ENCODE measurements around the gene ULBP2. TPM values are rescaled to one million over a fixed set of nuclear protein-coding genes. Genes with fewer than 3 reads are reported as not detected.

The ULBP2 gene
- total and polyA plus RNA-seq, 2 of the 8 experiments (the other 6 are each of a cell fraction or from before 2014, with no cell fraction given), result 0.05 TPM; not detected in 1

DNA sequence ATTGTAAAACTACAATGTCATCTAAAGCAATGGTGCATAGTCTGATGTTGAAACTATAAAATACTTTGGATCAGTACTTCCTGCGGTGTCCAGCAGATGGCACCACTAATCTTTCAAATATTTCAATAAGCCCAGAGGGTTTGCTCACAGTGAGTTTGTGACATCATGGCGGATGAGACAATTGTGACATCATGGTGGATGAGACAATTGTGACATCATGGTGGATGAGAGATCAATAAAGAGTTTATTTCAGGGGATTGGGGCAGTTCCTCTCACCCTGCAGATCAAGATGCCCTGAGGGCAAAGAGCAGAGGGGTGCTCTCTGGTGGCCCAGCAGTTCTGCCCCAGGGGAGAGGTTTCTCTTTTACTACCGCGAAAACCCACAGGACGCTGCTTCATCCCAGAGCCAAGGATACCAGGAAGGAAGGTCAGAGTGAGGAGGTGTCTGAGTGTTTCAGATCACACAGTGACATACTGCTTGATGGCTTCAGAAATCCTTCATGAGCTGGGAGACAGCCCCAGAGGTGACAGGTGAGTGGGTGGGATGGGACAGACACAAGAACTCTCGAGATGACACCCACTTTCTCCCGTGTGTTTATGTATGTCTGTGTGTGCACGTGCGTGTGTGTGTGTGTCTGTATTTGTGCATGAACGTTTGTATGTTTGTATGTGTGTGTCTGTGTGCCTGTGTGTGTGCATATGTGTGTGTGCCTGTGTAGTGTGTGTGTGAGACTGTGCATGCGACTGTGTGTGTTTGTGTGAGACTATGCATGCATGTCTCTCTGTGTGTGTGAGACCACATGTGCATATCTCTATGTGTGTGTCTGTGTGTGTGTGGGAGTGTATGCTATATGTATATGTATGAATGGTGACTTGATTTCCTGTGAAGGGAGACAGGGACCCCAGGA lies 7.3 kb upstream of the ULBP2 start:
- peaks cover 37 to 55% (median 49%) of the 10 kb centered on the region in 4 experiments for H3K27me3 ChIP-seq (replicated peaks in 1 of 4; ENCODE audit: control insufficient read depth in 3 of 4, extremely low read depth in 1 of 4, insufficient read depth in 3 of 4, low read length in 3 of 4)
- CTCF ChIA-PET (ENCODE audit: partially characterized antibody), result interaction anchor here (0.5 to 2.5 kb wide), 7 partner anchors 30 to 511 kb away, joined by 3 to 12 read pairs (median 3); no protein-coding TSS in a partner anchor
- no peak overlapping the region for H3K4me2 ChIP-seq (ENCODE audit: insufficient read depth in 1 of 2, low read depth in 2 of 2, low read length in 2 of 2)
- TF ChIP-seq SIRT6 (IDR thresholded peaks at IDR 0.05; ENCODE audit: low read length), result no peak
- TF ChIP-seq KDM1A (IDR thresholded peaks at IDR 0.05; ENCODE audit: borderline replicate concordance, low read length), result no peak
- no peak for TF ChIP-seq MAFK (IDR thresholded peaks at IDR 0.05; ENCODE audit: low read depth, low read length)
- TF ChIP-seq TEAD4 (IDR thresholded peaks at IDR 0.05; ENCODE audit: low read depth, low read length), result no peak
- TF ChIP-seq EGR1 (IDR thresholded peaks at IDR 0.05; ENCODE audit: borderline replicate concordance, low read depth, low read length), result no peak
- TF ChIP-seq TAF1 (IDR thresholded peaks at IDR 0.05; ENCODE audit: low read depth, low read length), result no peak
- TF ChIP-seq BRCA1 (IDR thresholded peaks at IDR 0.05; ENCODE audit: low read depth, low read length), result no peak
- no peak for TF ChIP-seq PHF8 (conservative IDR thresholded peaks at IDR 0.05; ENCODE audit: low read depth, low read length)

More for the DNA sequence above, 7.3 kb upstream of the ULBP2 start:
- H3K23me2 ChIP-seq (ENCODE audit: low read depth, low read length), result peaks cover 7% of the 10 kb centered on the region; the same call in 1 of the 2 replicates
- no peak overlapping the region for H3K56ac ChIP-seq (replicated peaks; ENCODE audit: insufficient read length, low read depth, low read length)
- peak in 1 of 2 experiments; percentile 77 for DNase-seq (ENCODE audit: low read depth in 1 of 2, low spot score in 2 of 2)
- no peak overlapping the region for H2BK120ac ChIP-seq (replicated peaks; ENCODE audit: low read depth, low read length)
- H2AFZ ChIP-seq (ENCODE audit: low read length), result no peak overlapping the region
- H4K5ac ChIP-seq (ENCODE audit: insufficient read length, low read depth, low read length), result no peak overlapping the region
- H3K36me3 ChIP-seq (ENCODE audit: control insufficient read depth in 2 of 4, insufficient read depth in 4 of 4, low read length in 3 of 4), result peaks cover 0 to 3% (median 0%) of the 10 kb centered on the region in 4 experiments; a peak in 1 of 8 replicates
- H2BK20ac ChIP-seq (ENCODE audit: low read length), result no peak overlapping the region
- peaks cover 2 to 6% of the 10 kb centered on the region in 2 experiments for H4K20me1 ChIP-seq (replicated peaks in 1 of 2; ENCODE audit: control insufficient read depth in 1 of 2, insufficient read depth in 2 of 2, low read length in 2 of 2)
- H3K4ac ChIP-seq (replicated peaks; ENCODE audit: insufficient read length, low read depth, low read length), result no peak overlapping the region
- no peak overlapping the region for H3K14ac ChIP-seq (ENCODE audit: insufficient read length)
- H4K91ac ChIP-seq (replicated peaks; ENCODE audit: insufficient read length, low read length), result no peak overlapping the region
- no peak overlapping the region for H3K18ac ChIP-seq (ENCODE audit: extremely low read depth, low read length)
- POLR2A ChIA-PET (ENCODE audit: partially characterized antibody), result no interaction called here
- peaks cover 0 to 6% (median 3%) of the 10 kb centered on the region in 4 experiments; a peak in 5 of 7 replicates for H3K4me1 ChIP-seq (replicated peaks in 1 of 4; ENCODE audit: control insufficient read depth in 3 of 4, insufficient read depth in 4 of 4, low read length in 3 of 4)
- no peak overlapping the region for H2BK12ac ChIP-seq (ENCODE audit: low read depth, low read length)
- no peaks in the 10 kb centered on the region for H3K79me1 ChIP-seq (ENCODE audit: low read depth, low read length)
- H2AK5ac ChIP-seq (ENCODE audit: low read depth, low read length), result 0 out of 2 replicates have a peak overlapping the region, but pooled peaks have one; percentile 45
- no peak overlapping the region for H3K4me3 ChIP-seq (ENCODE audit: extremely low read depth in 1 of 4, insufficient read depth in 2 of 4, low read depth in 3 of 4, low read length in 4 of 4)
- H2BK15ac ChIP-seq (ENCODE audit: low read length), result no peak overlapping the region
- H4K8ac ChIP-seq (ENCODE audit: extremely low read depth, insufficient read depth, low read length), result no peak overlapping the region
- 56% methylated on average over 11 of the region's 11 CpGs; no CpG with 5 or more reads in 1 of the 2 experiments for WGBS, 2 experiments (ENCODE audit: extremely low coverage in 1 of 2, insufficient coverage in 1 of 2, insufficient read length in 1 of 2, insufficient replicate concordance in 2 of 2, low coverage in 1 of 2, low lambda C conversion rate in 2 of 2, missing lambda C conversion rate in 1 of 2)
- no peak overlapping the region for H3K9ac ChIP-seq (replicated peaks in 1 of 4; ENCODE audit: extremely low read depth in 1 of 4, low read depth in 3 of 4, low read length in 3 of 4)
- no peak overlapping the region for H2BK5ac ChIP-seq (ENCODE audit: low read depth, low read length)
- H3K9me3 ChIP-seq (ENCODE audit: insufficient read depth in 2 of 2, low read depth in 1 of 2, low read length in 1 of 2), result no peaks in the 10 kb centered on the region
- FAIRE-seq, result no peak
- H3K27ac ChIP-seq (ENCODE audit: low read depth, low read length), result no peak overlapping the region
- H3K23ac ChIP-seq (ENCODE audit: insufficient read length), result no peak overlapping the region
- no peaks in the 10 kb centered on the region for H3K79me2 ChIP-seq (ENCODE audit: control insufficient read depth in 1 of 2, insufficient read depth in 2 of 2, low read length in 2 of 2)

All from H1 (cell line).